Trophoblast cell (in vitro differentiated cells and primary cell): ENCODE measurements around the gene KLF2.

Experiments
- DNase-seq, 2 donors: peaks; one replicate each; pipeline ENCODE4 v3.0.0-alpha.2; 2016
- H2AFZ ChIP-seq: 2 replicates; pipeline ENCODE4 v1.6.1; 2013; ENCODE audit warnings: low read length, moderate library complexity, mild to moderate bottlenecking; ENCODE audit not compliant: insufficient read depth, poor library complexity
- H2AK5ac ChIP-seq: 2 replicates; pipeline ENCODE4 v1.6.1; 2013; ENCODE audit warnings: mild to moderate bottlenecking, low read length
- H2BK120ac ChIP-seq: 2 replicates; pipeline ENCODE4 v1.6.1; 2013; ENCODE audit warnings: low read length, mild to moderate bottlenecking, moderate library complexity; ENCODE audit not compliant: insufficient read depth, poor library complexity
- H2BK12ac ChIP-seq: 2 replicates; pipeline ENCODE4 v1.6.1; 2013; ENCODE audit warnings: mild to moderate bottlenecking, low read length, moderate library complexity
- H2BK5ac ChIP-seq: 2 replicates; pipeline ENCODE4 v1.6.1; 2013; ENCODE audit warnings: low read length, low read depth, moderate library complexity, mild to moderate bottlenecking; ENCODE audit not compliant: poor library complexity
- H3K14ac ChIP-seq: 2 replicates; pipeline ENCODE4 v1.6.1; 2013; ENCODE audit warnings: mild to moderate bottlenecking, low read length
- H3K18ac ChIP-seq: 2 replicates; pipeline ENCODE4 v1.6.1; 2013; ENCODE audit warnings: mild to moderate bottlenecking, low read length
- H3K23ac ChIP-seq: 2 replicates; pipeline ENCODE4 v1.6.1; 2013; ENCODE audit warnings: low read length
- H3K27ac ChIP-seq: 2 replicates; pipeline ENCODE4 v1.5.1; 2013; ENCODE audit warnings: low read depth, mild to moderate bottlenecking, inconsistent platforms, low read length, moderate library complexity
- H3K27me3 ChIP-seq: 2 replicates; pipeline ENCODE4 v1.6.1; 2013; ENCODE audit warnings: inconsistent platforms, mild to moderate bottlenecking, low read length, moderate library complexity; ENCODE audit not compliant: insufficient read depth
- H3K36me3 ChIP-seq, 2 experiments: 1 replicate in 1 of 2; 2 replicates in 1 of 2; pipeline ENCODE4 v1.6.1; 2013; ENCODE audit warnings: low read length in 2 of 2, mild to moderate bottlenecking in 2 of 2, moderate library complexity in 1 of 2; ENCODE audit not compliant: insufficient read depth in 2 of 2, control insufficient read depth in 1 of 2
- H3K4ac ChIP-seq: 2 replicates; pipeline ENCODE4 v1.6.1; 2013; ENCODE audit warnings: low read depth, mild to moderate bottlenecking, low read length, moderate library complexity
- H3K4me1 ChIP-seq, 2 experiments: 1 replicate in 1 of 2; 2 replicates in 1 of 2; pipeline ENCODE4 v1.6.1; 2013; ENCODE audit warnings: low read length in 2 of 2, mild to moderate bottlenecking in 2 of 2, moderate library complexity in 1 of 2; ENCODE audit not compliant: insufficient read depth in 2 of 2, control insufficient read depth in 1 of 2
- H3K4me2 ChIP-seq: 2 replicates; pipeline ENCODE4 v1.6.1; 2013; ENCODE audit warnings: inconsistent platforms, mild to moderate bottlenecking, low read length, moderate library complexity
- H3K4me3 ChIP-seq: 2 replicates; pipeline ENCODE4 v1.5.1; 2013; ENCODE audit warnings: mild to moderate bottlenecking, low read depth, low read length, inconsistent platforms
- H3K79me1 ChIP-seq: one replicate; pipeline ENCODE4 v1.6.1; 2013; ENCODE audit warnings: low read length
- H3K79me2 ChIP-seq: 2 replicates; pipeline ENCODE4 v1.6.1; 2013; ENCODE audit warnings: low read length, mild to moderate bottlenecking; ENCODE audit not compliant: control insufficient read depth, insufficient read depth, poor library complexity
- H3K9ac ChIP-seq: 2 replicates; pipeline ENCODE4 v1.6.1; 2013; ENCODE audit warnings: mild to moderate bottlenecking, low read length
- H3K9me3 ChIP-seq: 2 replicates; pipeline ENCODE4 v1.6.1; 2013; ENCODE audit warnings: low read depth, mild to moderate bottlenecking, control low read depth, inconsistent platforms, low read length; ENCODE audit not compliant: insufficient read depth
- H4K12ac ChIP-seq: 2 replicates; pipeline ENCODE4 v1.6.1; 2013; ENCODE audit warnings: low read depth, mild to moderate bottlenecking, low read length, moderate library complexity
- H4K8ac ChIP-seq: 2 replicates; pipeline ENCODE4 v1.6.1; 2013; ENCODE audit warnings: low read depth, mild to moderate bottlenecking, low read length, moderate library complexity
- H4K91ac ChIP-seq: one replicate; pipeline ENCODE4 v1.6.1; 2013; ENCODE audit warnings: low read depth, mild to moderate bottlenecking, low read length, moderate library complexity
- WGBS: extraction: QIAGEN DNeasy Blood & Tissue Kit; methylation state at CpG from one replicate; pipeline ENCODE4 v1.1.7; 2013; ENCODE audit warnings: missing lambda C conversion rate; ENCODE audit not compliant: insufficient read length, insufficient coverage; ENCODE audit errors: extremely low coverage; 5-methylcytosine and 5-hydroxymethylcytosine counted together

Gene KLF2

DNA sequence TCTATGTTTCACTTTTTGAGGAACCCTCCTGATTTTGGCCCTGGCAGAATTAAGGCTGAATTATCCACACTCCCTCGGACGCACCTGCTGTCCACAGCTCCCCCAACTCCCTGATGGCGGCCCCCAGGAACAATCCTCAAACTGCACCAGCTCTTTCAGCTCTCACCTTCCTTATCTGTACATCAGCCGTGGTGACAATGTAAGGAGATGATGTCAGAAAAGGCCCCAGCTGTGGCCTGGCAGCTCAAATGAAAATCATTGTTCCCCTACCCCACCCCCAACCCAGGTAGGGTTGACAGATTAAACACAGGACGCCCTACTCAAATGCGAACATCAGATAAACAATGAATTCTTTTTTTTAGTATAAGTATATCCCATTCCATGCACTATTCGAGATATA, 35.0 kb upstream of the KLF2 start:
- H3K4me1 ChIP-seq = no peaks in the 10 kb centered on the region
- no peak overlapping the region for H4K91ac ChIP-seq
- DNase-seq = no peak
- no peak overlapping the region for H3K18ac ChIP-seq
- H4K12ac ChIP-seq = no peak overlapping the region
- whole genome bisulfite sequencing = no CpG with 5 or more reads among the region's 7 CpGs
- no peak overlapping the region for H3K4me2 ChIP-seq
- no peak overlapping the region for H2AK5ac ChIP-seq
- H3K9ac ChIP-seq = no peak overlapping the region
- no peak overlapping the region for H3K23ac ChIP-seq
- H2AFZ ChIP-seq = no peak overlapping the region
- no peak overlapping the region for H4K8ac ChIP-seq
- no peaks in the 10 kb centered on the region for H3K27me3 ChIP-seq
- H2BK12ac ChIP-seq = no peak overlapping the region
- no peak overlapping the region for H2BK120ac ChIP-seq
- H2BK5ac ChIP-seq = no peak overlapping the region
- no peak overlapping the region for H3K14ac ChIP-seq
- H3K9me3 ChIP-seq = peaks cover 2% of the 10 kb centered on the region
- H3K4me3 ChIP-seq = no peak overlapping the region
- no peaks in the 10 kb centered on the region for H3K36me3 ChIP-seq
- no peak overlapping the region for H3K27ac ChIP-seq
- H3K4ac ChIP-seq = no peak overlapping the region
- no peaks in the 10 kb centered on the region for H3K79me1 ChIP-seq
- H3K79me2 ChIP-seq = no peaks in the 10 kb centered on the region

DNA sequence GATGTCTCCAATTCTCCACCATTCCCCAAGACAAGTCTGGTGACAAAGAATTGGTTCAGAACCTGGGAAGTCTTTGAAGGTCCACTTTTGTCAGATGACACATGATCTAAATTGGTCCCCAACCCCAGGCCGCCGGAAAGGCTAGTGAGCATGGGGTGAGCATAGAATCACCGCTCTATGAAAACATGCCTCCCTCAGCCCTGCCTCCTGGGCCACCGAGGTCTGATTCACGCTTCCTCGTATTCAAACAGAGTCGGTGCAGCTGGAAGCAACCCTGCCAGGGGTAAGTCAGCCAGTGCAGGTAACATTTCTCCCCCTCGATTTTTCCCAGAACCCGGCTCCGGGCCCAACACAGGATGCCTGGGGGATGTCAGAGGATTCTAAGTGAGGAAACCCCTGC, 33.9 kb upstream of the KLF2 start:
- no CpG with 5 or more reads among the region's 10 CpGs for WGBS
- H3K4me3 ChIP-seq = no peak overlapping the region

DNA sequence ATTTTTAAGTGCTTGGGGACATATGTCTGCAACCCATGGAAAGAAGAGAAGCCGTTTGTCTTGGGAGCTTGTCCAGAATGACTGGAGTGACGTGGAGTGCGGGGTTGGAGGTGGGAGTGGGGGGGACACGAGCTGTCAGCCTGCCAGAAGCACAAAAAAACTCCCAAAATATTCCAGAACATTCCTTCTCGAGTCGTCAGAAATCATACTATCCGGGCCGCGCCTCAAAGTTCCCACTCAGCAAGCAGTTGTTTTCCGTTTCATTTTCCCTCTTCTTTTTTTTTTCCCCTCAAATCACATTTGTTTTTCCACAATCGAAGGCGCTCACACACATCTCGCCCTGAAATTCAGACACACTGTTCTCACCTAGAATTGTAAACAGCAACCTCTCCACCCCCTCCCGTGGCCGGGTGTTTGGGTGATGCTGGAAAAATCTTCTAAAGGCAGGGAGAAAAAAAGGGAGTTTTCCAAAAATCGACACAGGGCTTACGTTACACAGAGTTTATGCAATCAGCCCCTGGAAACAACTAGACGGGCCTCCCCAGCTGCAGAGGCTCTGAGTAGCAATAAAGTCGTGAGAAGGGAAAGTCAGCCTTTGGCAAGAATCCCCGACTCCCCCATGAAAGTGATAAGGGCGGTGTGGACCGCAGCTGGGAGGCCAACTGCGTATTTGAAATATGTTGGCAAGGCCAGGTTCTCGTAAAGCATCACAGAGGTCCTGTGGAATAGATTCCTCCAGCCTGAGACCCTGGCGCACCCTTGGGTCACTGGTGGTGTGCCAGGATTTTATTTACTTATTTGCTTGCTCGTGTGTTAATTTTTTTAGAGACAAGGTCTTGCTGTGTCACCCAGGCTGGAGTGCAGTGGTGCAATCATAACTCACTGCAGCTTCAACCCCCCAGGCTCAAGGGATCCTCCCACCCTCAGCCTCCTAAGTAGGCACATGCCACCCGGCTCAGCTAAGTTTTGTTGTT, 31.2 kb upstream of the KLF2 start:
- no peak overlapping the region for H2BK5ac ChIP-seq
- no peak overlapping the region for H3K27ac ChIP-seq
- no peak overlapping the region for H4K91ac ChIP-seq
- H3K9me3 ChIP-seq = peaks cover 2% of the 10 kb centered on the region
- no peak overlapping the region for H3K9ac ChIP-seq
- H3K4me3 ChIP-seq = no peak overlapping the region
- H3K14ac ChIP-seq = no peak overlapping the region
- no peak overlapping the region for H3K4me2 ChIP-seq
- H2BK12ac ChIP-seq = no peak overlapping the region
- no peak overlapping the region for H3K4ac ChIP-seq
- H3K4me1 ChIP-seq = no peaks in the 10 kb centered on the region
- H2AK5ac ChIP-seq = no peak overlapping the region
- no peaks in the 10 kb centered on the region for H3K79me2 ChIP-seq
- DNase-seq = peak in 1 of 2 donors; percentile 19
- no peaks in the 10 kb centered on the region for H3K27me3 ChIP-seq
- H3K36me3 ChIP-seq = no peaks in the 10 kb centered on the region
- no peak overlapping the region for H2BK120ac ChIP-seq
- no peak overlapping the region for H2AFZ ChIP-seq
- H4K8ac ChIP-seq = no peak overlapping the region
- no peak overlapping the region for H3K23ac ChIP-seq
- WGBS = 100% methylated on average over 2 of the region's 27 CpGs
- H3K18ac ChIP-seq = no peak overlapping the region
- no peak overlapping the region for H4K12ac ChIP-seq
- H3K79me1 ChIP-seq = no peaks in the 10 kb centered on the region

More for the DNA sequence above, 33.9 kb upstream of the KLF2 start:
- no peak overlapping the region for H3K23ac ChIP-seq
- no peak overlapping the region for H3K27ac ChIP-seq
- no peaks in the 10 kb centered on the region for H3K79me1 ChIP-seq
- H3K18ac ChIP-seq = no peak overlapping the region
- no peak overlapping the region for H2BK12ac ChIP-seq
- no peak overlapping the region for H3K4ac ChIP-seq
- no peaks in the 10 kb centered on the region for H3K4me1 ChIP-seq
- no peaks in the 10 kb centered on the region for H3K36me3 ChIP-seq
- H2BK120ac ChIP-seq = no peak overlapping the region
- no peaks in the 10 kb centered on the region for H3K79me2 ChIP-seq
- no peak overlapping the region for H4K8ac ChIP-seq
- no peak overlapping the region for H2AK5ac ChIP-seq
- no peaks in the 10 kb centered on the region for H3K27me3 ChIP-seq
- H3K9ac ChIP-seq = no peak overlapping the region
- no peak overlapping the region for H4K12ac ChIP-seq
- no peak overlapping the region for H2BK5ac ChIP-seq
- H3K4me2 ChIP-seq = no peak overlapping the region
- no peak overlapping the region for H4K91ac ChIP-seq
- H2AFZ ChIP-seq = no peak overlapping the region
- no peak for DNase-seq
- H3K9me3 ChIP-seq = peaks cover 2% of the 10 kb centered on the region
- no peak overlapping the region for H3K14ac ChIP-seq

DNA sequence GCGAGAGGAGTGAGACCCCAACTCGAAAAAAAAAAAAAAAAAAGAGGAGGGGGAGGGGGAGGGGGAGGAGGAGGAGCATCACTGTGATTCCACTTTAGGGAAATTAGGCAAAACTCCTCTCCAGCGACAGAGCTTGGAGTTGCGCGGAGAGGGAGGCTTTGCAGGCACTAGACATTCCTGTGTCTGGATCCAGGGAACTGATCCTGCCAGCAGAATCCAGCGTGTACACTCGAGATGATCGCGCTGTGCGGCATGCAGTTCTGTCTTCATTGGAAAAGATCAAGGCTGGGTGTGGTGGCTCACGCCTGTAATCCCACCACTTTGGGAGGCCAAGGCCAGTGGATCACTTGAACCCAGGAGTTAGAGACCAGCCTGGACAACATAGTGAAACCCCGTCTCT, 29.6 kb upstream of the KLF2 start:
- Histone ChIP-seq H3K4me1 (no peaks in the 10 kb centered on the region), H3K79me2 (no peaks in the 10 kb centered on the region), H3K18ac (no peak overlapping the region), H4K12ac (no peak overlapping the region), H2BK12ac (no peak overlapping the region), H2AK5ac (no peak overlapping the region), H3K4me2 (no peak overlapping the region), H3K79me1 (no peaks in the 10 kb centered on the region), H3K4me3 (no peak overlapping the region), H2AFZ (no peak overlapping the region), H4K8ac (no peak overlapping the region), H2BK5ac (no peak overlapping the region), H4K91ac (no peak overlapping the region), H3K36me3 (no peaks in the 10 kb centered on the region), H3K14ac (no peak overlapping the region), H2BK120ac (no peak overlapping the region), H3K27ac (no peak overlapping the region), H3K23ac (no peak overlapping the region), H3K4ac (no peak overlapping the region), H3K9me3 (no peaks in the 10 kb centered on the region), H3K9ac (no peak overlapping the region), H3K27me3 (no peaks in the 10 kb centered on the region)
- DNase-seq = no peak
- WGBS = no CpG with 5 or more reads among the region's 12 CpGs
